GM10266 (cell line): ENCODE data around the gene XYLT2.

Experiments
- DNase-seq: peaks from one replicate; pipeline ENCODE4 v3.0.0; 2012; ENCODE audit errors: extremely low spot score
- TF ChIP-seq, protein P1 (sequence below): IDR thresholded peaks from 2 replicates; pipeline ENCODE4 v1.5.1; 2012; ENCODE audit warnings: mild to moderate bottlenecking, low read depth; ENCODE audit not compliant: control insufficient read depth, insufficient read depth; ENCODE audit errors: missing control alignments

XYLT2 gene

DNA sequence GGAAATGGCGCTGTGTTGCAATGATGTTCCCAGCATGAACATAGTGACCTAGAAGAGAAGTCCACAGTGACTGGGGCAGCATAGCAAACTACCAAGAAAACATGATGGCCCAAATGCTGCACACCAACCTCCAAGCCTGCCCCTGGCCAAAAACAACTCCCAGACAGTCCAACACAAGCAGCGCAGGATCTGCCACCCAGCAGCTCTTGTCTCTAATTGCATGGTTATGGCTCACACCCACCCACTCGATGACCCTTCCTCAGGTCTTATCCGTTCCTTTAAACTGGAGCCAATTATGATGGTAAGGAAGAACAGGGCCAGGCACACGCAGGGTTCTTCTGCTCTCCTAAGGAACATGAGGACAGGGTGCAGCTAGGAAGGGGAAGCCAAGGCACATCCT, 24.1 kb downstream of the XYLT2 start:
- DNase-seq: no peak
- TF ChIP-seq, protein P1, sequence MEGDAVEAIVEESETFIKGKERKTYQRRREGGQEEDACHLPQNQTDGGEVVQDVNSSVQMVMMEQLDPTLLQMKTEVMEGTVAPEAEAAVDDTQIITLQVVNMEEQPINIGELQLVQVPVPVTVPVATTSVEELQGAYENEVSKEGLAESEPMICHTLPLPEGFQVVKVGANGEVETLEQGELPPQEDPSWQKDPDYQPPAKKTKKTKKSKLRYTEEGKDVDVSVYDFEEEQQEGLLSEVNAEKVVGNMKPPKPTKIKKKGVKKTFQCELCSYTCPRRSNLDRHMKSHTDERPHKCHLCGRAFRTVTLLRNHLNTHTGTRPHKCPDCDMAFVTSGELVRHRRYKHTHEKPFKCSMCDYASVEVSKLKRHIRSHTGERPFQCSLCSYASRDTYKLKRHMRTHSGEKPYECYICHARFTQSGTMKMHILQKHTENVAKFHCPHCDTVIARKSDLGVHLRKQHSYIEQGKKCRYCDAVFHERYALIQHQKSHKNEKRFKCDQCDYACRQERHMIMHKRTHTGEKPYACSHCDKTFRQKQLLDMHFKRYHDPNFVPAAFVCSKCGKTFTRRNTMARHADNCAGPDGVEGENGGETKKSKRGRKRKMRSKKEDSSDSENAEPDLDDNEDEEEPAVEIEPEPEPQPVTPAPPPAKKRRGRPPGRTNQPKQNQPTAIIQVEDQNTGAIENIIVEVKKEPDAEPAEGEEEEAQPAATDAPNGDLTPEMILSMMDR: no peak

DNA sequence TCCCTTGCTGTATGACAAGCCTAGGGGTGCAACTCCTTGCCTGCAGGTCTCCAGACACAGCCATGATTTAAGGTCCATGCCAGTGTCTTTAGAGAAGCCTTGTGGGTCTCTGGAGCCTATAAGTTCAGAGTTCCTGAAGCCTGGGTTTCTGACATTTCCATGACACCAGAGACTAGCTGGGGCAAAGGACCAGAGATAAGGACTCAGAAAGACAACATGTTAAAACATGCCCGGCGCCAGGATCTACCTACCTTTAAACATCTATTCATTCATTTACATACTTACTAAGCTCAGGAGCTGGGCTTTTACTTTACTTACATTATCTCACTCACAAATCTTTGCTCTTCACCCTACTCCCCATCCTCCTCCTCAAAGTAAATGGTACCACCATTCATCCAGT, 25.6 kb downstream of the XYLT2 start:
- TF ChIP-seq, protein P1: no peak
- DNase-seq: no peak

DNA sequence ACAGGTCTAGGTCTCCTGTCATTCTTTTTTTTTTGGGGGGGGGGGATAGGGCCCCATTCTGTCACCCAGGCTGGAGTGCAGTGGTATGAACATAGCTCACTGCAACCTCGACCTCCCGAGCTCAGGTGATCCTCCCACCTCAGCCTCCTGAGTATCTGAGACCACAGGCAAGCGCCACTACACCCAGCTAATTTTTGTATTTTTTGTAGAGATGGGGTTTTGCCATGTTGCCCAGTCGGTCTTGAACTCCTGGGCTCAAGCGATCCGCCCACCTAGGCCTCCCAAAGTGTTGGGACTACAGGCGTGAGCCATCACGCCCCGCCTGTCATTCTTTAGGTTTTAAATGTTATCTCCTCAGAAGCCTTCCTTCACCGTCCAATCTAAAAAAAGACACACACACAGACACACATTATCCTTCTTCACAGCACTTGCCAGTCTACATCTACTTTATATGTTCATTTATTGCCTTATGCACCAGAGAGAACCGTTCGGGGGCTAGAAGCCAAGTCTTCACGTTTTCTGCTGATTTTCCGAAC, 26.4 kb downstream of the XYLT2 start:
- TF ChIP-seq, protein P1: no peak
- no peak for DNase-seq

DNA sequence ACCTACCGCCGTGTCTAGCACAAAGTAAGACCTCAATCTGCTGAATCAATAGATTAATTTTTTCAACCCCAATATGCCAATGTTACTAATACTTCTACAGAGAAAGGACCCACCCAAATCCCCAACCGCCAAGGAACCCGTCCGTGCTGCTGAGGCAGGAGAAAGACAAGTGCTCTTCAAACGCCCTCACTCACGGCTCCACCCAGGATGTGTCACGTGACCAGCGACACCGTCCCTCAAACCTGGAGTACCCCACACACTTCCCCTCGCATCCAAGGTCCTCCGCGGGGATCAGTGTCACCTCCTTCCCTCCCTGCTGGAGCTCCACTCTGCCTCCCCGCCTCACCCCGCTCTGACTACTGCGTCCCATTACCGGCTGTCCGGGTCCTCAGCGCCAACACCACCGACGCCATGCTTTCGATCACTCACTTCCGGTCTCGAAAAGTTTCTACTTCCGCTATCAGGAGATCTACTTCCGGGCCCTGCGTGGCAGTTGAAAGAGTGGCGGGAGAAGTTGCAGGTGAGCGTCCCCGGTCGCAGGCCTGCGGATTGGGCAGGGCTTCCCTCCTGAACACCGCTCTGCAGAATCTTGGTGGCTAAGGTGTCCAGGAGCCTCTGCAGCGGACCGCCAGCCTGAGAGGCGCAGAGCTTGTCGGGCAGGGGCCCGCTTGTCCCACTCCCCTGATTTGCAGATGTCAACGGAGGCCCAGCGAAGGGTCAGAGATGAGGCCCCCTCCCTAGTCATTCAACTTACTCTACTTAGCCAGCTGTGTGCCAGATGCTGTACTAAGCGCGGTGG, 27.0 kb downstream of the XYLT2 start, which contains the start of the genes EME1 and MRPL27:
Gene EME1 (plus strand): TSS at position 472 of the 799 bp plus-strand sequence. CDS start 1,980 bp downstream, outside the sequence.
Gene MRPL27 (minus strand): TSS at position 427 of the 799 bp plus-strand sequence. CDS start 14 bp downstream, at position 413.
- peak; percentile 84 for DNase-seq
- TF ChIP-seq, protein P1: no peak

DNA sequence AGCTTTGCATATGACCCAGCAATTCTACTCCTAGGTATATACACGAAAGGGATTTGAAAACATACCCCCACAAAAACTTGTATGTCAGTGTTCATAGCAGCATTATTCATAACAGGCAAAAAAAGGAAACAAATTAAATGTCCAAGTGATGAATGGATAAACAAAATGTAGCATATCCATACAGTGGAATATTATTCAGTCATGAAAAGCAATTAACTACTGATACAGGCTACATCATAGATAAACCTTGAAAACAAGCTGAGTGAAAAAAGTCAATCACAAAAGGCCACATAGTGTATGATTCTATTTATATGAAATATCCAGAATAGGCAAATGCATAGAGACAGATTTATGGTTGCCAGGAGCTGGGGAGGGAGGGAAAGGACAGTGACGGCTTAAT, 27.8 kb downstream of the XYLT2 start:
- no peak for DNase-seq
- TF ChIP-seq, protein P1: no peak

DNA sequence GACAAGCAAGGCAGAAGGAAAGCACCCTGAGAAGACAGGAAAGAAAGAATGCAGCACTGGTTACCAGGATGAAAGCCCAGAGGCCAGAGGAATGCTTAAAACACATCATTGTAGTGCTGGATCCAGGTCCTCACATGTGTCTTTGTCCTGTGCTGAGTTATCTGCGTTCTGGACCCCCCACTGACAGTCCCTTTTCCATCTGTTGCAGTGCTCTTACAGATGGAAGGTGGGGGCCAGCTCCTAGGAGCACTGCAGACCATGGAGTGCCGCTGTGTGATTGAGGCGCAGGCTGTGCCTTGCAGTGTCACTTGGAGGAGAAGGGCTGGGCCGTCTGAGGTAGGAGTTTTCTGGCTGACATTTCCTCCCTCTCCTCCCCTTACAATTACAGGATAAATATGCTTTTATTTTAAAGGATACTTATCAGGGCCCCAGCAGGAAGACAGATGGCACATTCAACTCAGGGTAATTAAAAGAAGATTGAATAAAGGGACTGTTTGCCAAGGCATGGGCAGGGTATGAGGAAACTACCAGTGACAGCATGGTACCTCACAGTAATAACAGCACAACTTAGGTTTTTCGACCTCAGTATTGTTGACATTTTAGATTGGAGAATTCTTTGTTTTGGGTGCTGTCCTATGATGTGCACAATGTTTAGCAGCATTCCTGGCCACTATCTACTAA, 30.1 kb downstream of the XYLT2 start:
- DNase-seq: no peak
- TF ChIP-seq, protein P1: no peak
